ENCODE data around the gene COL23A1.

DNA sequence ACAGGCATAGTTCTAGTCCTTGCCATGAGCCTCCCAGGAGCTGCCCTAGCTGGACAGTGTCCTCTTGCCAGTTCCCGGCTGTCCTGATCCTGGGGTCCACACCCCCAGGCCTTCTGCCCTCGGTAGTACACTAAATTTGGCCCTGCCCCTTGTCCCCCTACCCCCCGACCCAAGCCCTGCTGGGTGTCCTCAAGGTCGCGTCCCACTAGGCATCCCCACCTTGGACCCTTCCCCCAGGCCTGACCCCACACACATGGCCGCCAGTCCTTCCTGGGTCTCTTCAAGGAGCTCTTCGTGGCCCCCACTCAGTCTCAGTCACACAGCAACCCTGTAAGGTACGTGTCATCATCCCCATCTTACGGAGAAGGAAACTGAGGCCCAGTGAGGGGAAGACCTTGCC lies 317.6 kb downstream of the COL23A1 start:
- TF ChIP-seq EZH2 (IDR thresholded peaks at IDR 0.05), result no peak
- TF ChIP-seq POLR2AphosphoS5 (IDR thresholded peaks at IDR 0.05; ENCODE audit: borderline replicate concordance, low read depth, low read length), result no peak
- no peak for TF ChIP-seq FOXP2 (optimal IDR thresholded peaks at IDR 0.05; ENCODE audit: control extremely low read depth, extremely low read length, insufficient read depth)

Measured in SK-N-MC (cell line).